Hepatocyte (in vitro differentiated cells): ENCODE measurements around the gene GALNTL6.

Source experiments
- EZH2 ChIP-seq: fragments of 200-600 bp; sonication (generic); IDR thresholded peaks from 2 replicates; pipeline ENCODE4 v1.6.1; 2016; ENCODE audit warnings: antibody characterized with exemption, mild to moderate bottlenecking, borderline replicate concordance
- EZH2phosphoT487 ChIP-seq: fragments of 200-600 bp; sonication (generic); IDR thresholded peaks from one replicate; pipeline ENCODE4 v1.6.1; 2018; ENCODE audit warnings: antibody characterized with exemption, mild to moderate bottlenecking, low read depth, moderate library complexity; ENCODE audit not compliant: unreplicated experiment, severe bottlenecking
- TF ChIP-seq, protein P1 (sequence below): fragments of 200-600 bp; sonication (generic); IDR thresholded peaks from 2 replicates; pipeline ENCODE4 v1.5.1; 2016; ENCODE audit warnings: antibody characterized with exemption, mild to moderate bottlenecking; ENCODE audit not compliant: poor library complexity

DNA sequence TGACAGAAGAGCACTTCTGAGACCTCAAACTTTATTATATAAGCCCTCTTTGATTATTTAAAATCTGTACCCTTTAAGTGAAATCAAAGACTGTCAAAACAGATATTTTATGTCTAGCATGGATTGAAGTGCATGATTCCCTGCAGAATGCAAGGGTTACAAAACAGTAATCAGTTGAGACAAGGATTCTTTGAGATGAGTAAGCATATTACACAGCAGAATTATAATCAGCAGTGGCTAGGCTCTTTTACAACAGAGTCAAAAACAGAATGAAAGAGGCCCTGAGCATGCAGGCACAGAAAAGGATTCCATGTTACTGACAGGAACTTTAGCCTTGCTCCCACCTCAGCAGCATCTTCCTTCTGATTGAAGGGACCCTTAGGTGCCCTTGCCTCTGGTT lies 867.5 kb downstream of the GALNTL6 start:
- TF ChIP-seq, protein P1, sequence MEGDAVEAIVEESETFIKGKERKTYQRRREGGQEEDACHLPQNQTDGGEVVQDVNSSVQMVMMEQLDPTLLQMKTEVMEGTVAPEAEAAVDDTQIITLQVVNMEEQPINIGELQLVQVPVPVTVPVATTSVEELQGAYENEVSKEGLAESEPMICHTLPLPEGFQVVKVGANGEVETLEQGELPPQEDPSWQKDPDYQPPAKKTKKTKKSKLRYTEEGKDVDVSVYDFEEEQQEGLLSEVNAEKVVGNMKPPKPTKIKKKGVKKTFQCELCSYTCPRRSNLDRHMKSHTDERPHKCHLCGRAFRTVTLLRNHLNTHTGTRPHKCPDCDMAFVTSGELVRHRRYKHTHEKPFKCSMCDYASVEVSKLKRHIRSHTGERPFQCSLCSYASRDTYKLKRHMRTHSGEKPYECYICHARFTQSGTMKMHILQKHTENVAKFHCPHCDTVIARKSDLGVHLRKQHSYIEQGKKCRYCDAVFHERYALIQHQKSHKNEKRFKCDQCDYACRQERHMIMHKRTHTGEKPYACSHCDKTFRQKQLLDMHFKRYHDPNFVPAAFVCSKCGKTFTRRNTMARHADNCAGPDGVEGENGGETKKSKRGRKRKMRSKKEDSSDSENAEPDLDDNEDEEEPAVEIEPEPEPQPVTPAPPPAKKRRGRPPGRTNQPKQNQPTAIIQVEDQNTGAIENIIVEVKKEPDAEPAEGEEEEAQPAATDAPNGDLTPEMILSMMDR = no peak
- TF ChIP-seq EZH2 = no peak
- TF ChIP-seq EZH2phosphoT487 = no peak
